AG09319 (cell line): ENCODE measurements around the gene PAK4.

Source experiments
- DNase-seq: peaks from one replicate; pipeline ENCODE4 v3.0.0-alpha.2; 2010; ENCODE audit warnings: low read depth; ENCODE audit errors: extremely low read depth
- CTCF ChIP-seq: IDR thresholded peaks from 2 replicates; pipeline ENCODE4 v1.5.1; 2011; ENCODE audit warnings: low read depth, mild to moderate bottlenecking, inconsistent platforms, low read length, moderate library complexity

Gene PAK4

GRCh38 chr19:39146686-39147450, 21.3 kb downstream of the PAK4 start:
- no peak for DNase-seq
- TF ChIP-seq CTCF: no peak

- no peak for DNase-seq
- no peak for TF ChIP-seq CTCF
These were observed 21.9 kb downstream of the PAK4 start for GRCh38 chr19:39147480-39147879.

- DNase-seq: no peak
- TF ChIP-seq CTCF: no peak
These were observed 23.4 kb downstream of the PAK4 start for GRCh38 chr19:39148939-39149529.

GRCh38 chr19:39150235-39150634, 24.6 kb downstream of the PAK4 start:
- no peak for TF ChIP-seq CTCF
- DNase-seq: no peak

- no peak for TF ChIP-seq CTCF
- DNase-seq: no peak
These were observed 25.4 kb downstream of the PAK4 start for GRCh38 chr19:39150807-39151600.

- DNase-seq: no peak
- no peak for TF ChIP-seq CTCF
These were observed 26.5 kb downstream of the PAK4 start for GRCh38 chr19:39152066-39152465.
